GM19324 (cell line): ENCODE measurements around the gene GTPBP10.

Experiments
- ATAC-seq: cut with Tn5 transposase; IDR thresholded peaks from one replicate; pipeline ENCODE4 v1.9.1; 2021; ENCODE audit warnings: mild to moderate bottlenecking, moderate library complexity; ENCODE audit not compliant: unreplicated experiment, low FRiP score

GTPBP10 gene

GRCh38 chr7:90425376-90425775, 78.9 kb downstream of the GTPBP10 start:
- no peak for ATAC-seq

- ATAC-seq: no peak
These were observed 84.3 kb downstream of the GTPBP10 start for GRCh38 chr7:90430614-90431460.

GRCh38 chr7:90432752-90433151, 86.2 kb downstream of the GTPBP10 start:
- ATAC-seq: no peak

- ATAC-seq: no peak
These were observed 86.7 kb downstream of the GTPBP10 start for GRCh38 chr7:90433221-90433620.
